NT2/D1 (cell line): ENCODE measurements around the gene NUDT1.

Source experiments
- SUZ12 ChIP-seq: IDR thresholded peaks from 2 replicates; pipeline ENCODE4 v1.6.1; 2011; ENCODE audit not compliant: insufficient read length, insufficient read depth; ENCODE audit errors: extremely low read depth
- YY1 ChIP-seq: IDR thresholded peaks from 2 replicates; pipeline ENCODE4 v1.6.1; 2011; ENCODE audit not compliant: insufficient read length, insufficient read depth
- ZNF274 ChIP-seq: IDR thresholded peaks from 2 replicates; pipeline ENCODE4 v1.6.1; 2011; ENCODE audit warnings: mild to moderate bottlenecking, low read depth, low read length

GRCh38 chr7:2249744-2250323 is 7.8 kb downstream of the NUDT1 start:
- TF ChIP-seq SUZ12 (no peak), ZNF274 (no peak), YY1 (no peak)
